Measurements from ENCODE around the gene LMO1. TPM values are rescaled to one million over a fixed set of nuclear protein-coding genes. Genes with fewer than 3 reads are reported as not detected.

The LMO1 gene
- polyA plus RNA-seq, 1 donor (not counting 4 experiments of a cell fraction or from before 2014, with no cell fraction given) = 0.08 TPM

GRCh38 chr11:8204025-8204424, 59.7 kb downstream of the LMO1 start:
- H4K20me1 ChIP-seq (ENCODE audit: control insufficient read depth, extremely low read depth, insufficient read depth, low read length) = no peaks in the 10 kb centered on the region
- H3K9me1 ChIP-seq (ENCODE audit: control insufficient read depth, extremely low read depth, insufficient read depth, low read length) = no peaks in the 10 kb centered on the region
- no peak overlapping the region for H3K4me3 ChIP-seq (ENCODE audit: control insufficient read depth in 2 of 3, extremely low read depth in 1 of 3, insufficient read depth in 2 of 3, low read depth in 1 of 3, low read length in 3 of 3)
- H3K27me3 ChIP-seq (ENCODE audit: control insufficient read depth, extremely low read depth, insufficient read depth, low read length) = peaks cover 4% of the 10 kb centered on the region
- no peak overlapping the region for H3K27ac ChIP-seq (ENCODE audit: control insufficient read depth, insufficient read depth, low read length)
- DNase-seq (ENCODE audit: low read depth, low spot score) = no peak
- no peak overlapping the region for H2AFZ ChIP-seq (ENCODE audit: control insufficient read depth, low read length)
- H3K9me3 ChIP-seq (ENCODE audit: control insufficient read depth, low read depth, low read length) = no peaks in the 10 kb centered on the region
- H3K9ac ChIP-seq (ENCODE audit: control insufficient read depth, extremely low read depth, insufficient read depth, low read length) = no peak overlapping the region
- FAIRE-seq = no peak
- no peaks in the 10 kb centered on the region for H3K36me3 ChIP-seq (ENCODE audit: control insufficient read depth in 2 of 2, extremely low read depth in 1 of 2, insufficient read depth in 2 of 2, low read length in 2 of 2)
- TF ChIP-seq CTCF (optimal IDR thresholded peaks at IDR 0.05 in 1 of 3, IDR thresholded peaks at IDR 0.05 in 1 of 3, conservative IDR thresholded peaks at IDR 0.05 in 1 of 3; ENCODE audit: extremely low read depth in 1 of 3, insufficient read depth in 2 of 3, low read length in 3 of 3) (no peak), EZH2 (IDR thresholded peaks at IDR 0.05; ENCODE audit: low read length) (no peak)
- H3K79me2 ChIP-seq (ENCODE audit: control insufficient read depth, insufficient read depth, low read length) = no peaks in the 10 kb centered on the region
- no peak overlapping the region for H3K4me2 ChIP-seq (ENCODE audit: control insufficient read depth, extremely low read depth, insufficient read depth, low read depth, low read length)
- dilution Hi-C loops (cut with MboI; ENCODE audit: extremely low pct_ligation_motif_present, low sequenced_read_pairs) = loop anchor here (25.0 kb wide), 1 partner anchor 358 kb away; no protein-coding TSS in a partner anchor
- H3K4me1 ChIP-seq (ENCODE audit: control insufficient read depth, extremely low read depth, insufficient read depth, low read length) = no peaks in the 10 kb centered on the region

- H3K79me2 ChIP-seq (ENCODE audit: control insufficient read depth, insufficient read depth, low read length) = no peaks in the 10 kb centered on the region
- no peak overlapping the region for H2AFZ ChIP-seq (ENCODE audit: control insufficient read depth, low read length)
- no peak overlapping the region for H3K9ac ChIP-seq (ENCODE audit: control insufficient read depth, extremely low read depth, insufficient read depth, low read length)
- H3K4me3 ChIP-seq (ENCODE audit: control insufficient read depth in 2 of 3, extremely low read depth in 1 of 3, insufficient read depth in 2 of 3, low read depth in 1 of 3, low read length in 3 of 3) = no peak overlapping the region
- no peaks in the 10 kb centered on the region for H3K9me1 ChIP-seq (ENCODE audit: control insufficient read depth, extremely low read depth, insufficient read depth, low read length)
- peaks cover 4% of the 10 kb centered on the region for H3K27me3 ChIP-seq (ENCODE audit: control insufficient read depth, extremely low read depth, insufficient read depth, low read length)
- no peak overlapping the region for H3K4me2 ChIP-seq (ENCODE audit: control insufficient read depth, extremely low read depth, insufficient read depth, low read depth, low read length)
- no peak overlapping the region for H3K27ac ChIP-seq (ENCODE audit: control insufficient read depth, insufficient read depth, low read length)
- FAIRE-seq = no peak
- no peaks in the 10 kb centered on the region for H3K9me3 ChIP-seq (ENCODE audit: control insufficient read depth, low read depth, low read length)
- TF ChIP-seq CTCF (optimal IDR thresholded peaks at IDR 0.05 in 1 of 3, IDR thresholded peaks at IDR 0.05 in 1 of 3, conservative IDR thresholded peaks at IDR 0.05 in 1 of 3; ENCODE audit: extremely low read depth in 1 of 3, insufficient read depth in 2 of 3, low read length in 3 of 3) (no peak), EZH2 (IDR thresholded peaks at IDR 0.05; ENCODE audit: low read length) (no peak)
- H3K36me3 ChIP-seq (ENCODE audit: control insufficient read depth in 2 of 2, extremely low read depth in 1 of 2, insufficient read depth in 2 of 2, low read length in 2 of 2) = no peaks in the 10 kb centered on the region
- dilution Hi-C loops (cut with MboI; ENCODE audit: extremely low pct_ligation_motif_present, low sequenced_read_pairs) = loop anchor here (25.0 kb wide), 1 partner anchor 359 kb away; no protein-coding TSS in a partner anchor
- DNase-seq (ENCODE audit: low read depth, low spot score) = no peak
- no peaks in the 10 kb centered on the region for H4K20me1 ChIP-seq (ENCODE audit: control insufficient read depth, extremely low read depth, insufficient read depth, low read length)
- H3K4me1 ChIP-seq (ENCODE audit: control insufficient read depth, extremely low read depth, insufficient read depth, low read length) = no peaks in the 10 kb centered on the region
Observed at GRCh38 chr11:8203414-8203715, 60.3 kb downstream of the LMO1 start.

All from keratinocyte (primary cell).